ENCODE measurements around the gene PBRM1. TPM values are rescaled to one million over a fixed set of nuclear protein-coding genes. Genes with fewer than 3 reads are reported as not detected.
A peak's percentile ranks its signal among the peaks of the same experiment; 100 is the strongest.

Gene PBRM1
- total and polyA plus RNA-seq, 2 of the 13 experiments (the other 11 are each of a cell fraction or from before 2014, with no cell fraction given) = 10.9 to 33.2 TPM

DNA sequence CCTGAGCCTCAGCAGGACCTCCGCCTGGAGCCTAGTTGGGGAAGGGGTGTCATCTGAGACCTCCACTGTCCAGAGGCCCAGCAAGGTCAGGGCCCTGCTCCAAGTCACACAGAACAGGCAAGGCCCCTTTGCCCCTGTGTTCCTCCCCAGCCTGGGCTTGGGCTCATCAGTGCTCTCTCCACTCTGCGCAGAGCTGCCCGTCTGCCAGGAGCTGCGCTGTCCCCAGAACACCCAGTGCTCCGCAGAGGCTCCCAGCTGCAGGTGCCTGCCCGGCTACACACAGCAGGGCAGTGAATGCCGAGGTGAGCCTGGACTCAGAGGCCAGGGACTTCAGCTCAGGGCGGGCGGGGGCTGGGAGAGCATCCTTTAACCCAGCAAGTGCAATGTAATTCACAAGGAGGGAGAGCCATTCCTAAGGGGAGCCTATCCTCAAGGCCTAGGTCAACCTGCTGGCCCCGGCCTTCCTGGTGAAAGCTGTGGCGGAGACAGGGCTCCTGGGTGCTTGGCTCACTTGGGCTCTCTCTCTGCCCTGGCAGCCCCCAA, 182.8 kb downstream of the PBRM1 start:
- no TSS peak for BruUV-seq (replicated peaks)
- Histone ChIP-seq H3K9me3 (ENCODE audit: low read length) (no peaks in the 10 kb centered on the region), H3K79me2 (ENCODE audit: insufficient read depth, low read length) (no peaks in the 10 kb centered on the region), H3K9ac (ENCODE audit: insufficient read depth, low read depth, low read length) (no peak overlapping the region), H3K27me3 (ENCODE audit: control insufficient read depth in 1 of 2, insufficient read depth in 2 of 2, low read length in 2 of 2) (peaks cover 15 to 61% of the 10 kb centered on the region in 2 experiments; a peak in 4 of 5 replicates), H3K4me1 (ENCODE audit: insufficient read depth, low read length) (peaks cover 19% of the 10 kb centered on the region), H3K4me3 (replicated peaks in 1 of 3; ENCODE audit: insufficient read depth in 1 of 3, low read depth in 2 of 3, low read length in 3 of 3) (no peak overlapping the region), H3K4me2 (ENCODE audit: low read depth, low read length) (no peak overlapping the region), H2AFZ (ENCODE audit: low read length) (no peak overlapping the region), H4K20me1 (ENCODE audit: insufficient read depth, low read length) (no peaks in the 10 kb centered on the region), H3K27ac (ENCODE audit: extremely low read length, insufficient read depth, low read length) (no peak overlapping the region), H3K36me3 (replicated peaks in 1 of 2; ENCODE audit: control insufficient read depth in 1 of 2, insufficient read depth in 2 of 2, low read length in 2 of 2) (no peaks in the 10 kb centered on the region)
- no peak for FAIRE-seq
- in situ Hi-C loops (cut with HindIII; ENCODE audit: extremely low pct_ligation_motif_present, low pct_unique_long_range_greater_than_20kb) (no loop called here), intact Hi-C loops (cut with micrococcal nuclease; ENCODE audit: unreplicated experiment) (no loop called here)
- TF ChIP-seq SALL1 (CRISPR knock-in tag; IDR thresholded peaks at IDR 0.05) (no peak), MLLT10 (CRISPR knock-in tag; IDR thresholded peaks at IDR 0.05) (no peak), TOE1 (CRISPR knock-in tag; IDR thresholded peaks at IDR 0.05) (no peak), ZNF878 (CRISPR knock-in tag; IDR thresholded peaks at IDR 0.05) (no peak), ZNF138 (CRISPR knock-in tag; IDR thresholded peaks at IDR 0.05; ENCODE audit: low read depth) (no peak), IKZF4 (CRISPR knock-in tag; IDR thresholded peaks at IDR 0.05; ENCODE audit: borderline replicate concordance, low read depth, not compliant biosample characterization) (no peak), ASH2L (IDR thresholded peaks at IDR 0.05; ENCODE audit: insufficient read length, low read depth, low read length) (no peak), CBX1 (IDR thresholded peaks at IDR 0.05; ENCODE audit: low read depth) (no peak), SOX6 (IDR thresholded peaks at IDR 0.05) (no peak), SOX6 (CRISPR knock-in tag; IDR thresholded peaks at IDR 0.05) (no peak), ZNF232 (CRISPR knock-in tag; IDR thresholded peaks at IDR 0.05; ENCODE audit: borderline replicate concordance) (no peak), SATB2 (CRISPR knock-in tag; IDR thresholded peaks at IDR 0.05) (no peak), ZNF546 (CRISPR knock-in tag; conservative IDR thresholded peaks at IDR 0.05) (no peak), TMF1 (CRISPR knock-in tag; IDR thresholded peaks at IDR 0.05; ENCODE audit: low read depth) (no peak)
- ChIA-PET POLR2A (no interaction called here), CTCF (ENCODE audit: low intra/inter-chr PET ratio, low total read pairs) (no interaction called here)
- WGBS (ENCODE audit: low lambda C conversion rate) = 20% methylated on average over 1 of the region's 11 CpGs
- peak; percentile 8; the same call in 2 of the 3 replicates for ATAC-seq
- no peak for DNase-seq (ENCODE audit: low spot score)
